ENCODE measurements around the gene C1orf56. TPM values are rescaled to one million over a fixed set of nuclear protein-coding genes. Genes with fewer than 3 reads are reported as not detected.
A peak's percentile ranks its signal among the peaks of the same experiment; 100 is the strongest.

C1orf56 gene, protein sequence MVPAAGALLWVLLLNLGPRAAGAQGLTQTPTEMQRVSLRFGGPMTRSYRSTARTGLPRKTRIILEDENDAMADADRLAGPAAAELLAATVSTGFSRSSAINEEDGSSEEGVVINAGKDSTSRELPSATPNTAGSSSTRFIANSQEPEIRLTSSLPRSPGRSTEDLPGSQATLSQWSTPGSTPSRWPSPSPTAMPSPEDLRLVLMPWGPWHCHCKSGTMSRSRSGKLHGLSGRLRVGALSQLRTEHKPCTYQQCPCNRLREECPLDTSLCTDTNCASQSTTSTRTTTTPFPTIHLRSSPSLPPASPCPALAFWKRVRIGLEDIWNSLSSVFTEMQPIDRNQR
- polyA plus RNA-seq (2012; ENCODE audit: low read depth, missing spikeins), result 1.2 TPM

DNA sequence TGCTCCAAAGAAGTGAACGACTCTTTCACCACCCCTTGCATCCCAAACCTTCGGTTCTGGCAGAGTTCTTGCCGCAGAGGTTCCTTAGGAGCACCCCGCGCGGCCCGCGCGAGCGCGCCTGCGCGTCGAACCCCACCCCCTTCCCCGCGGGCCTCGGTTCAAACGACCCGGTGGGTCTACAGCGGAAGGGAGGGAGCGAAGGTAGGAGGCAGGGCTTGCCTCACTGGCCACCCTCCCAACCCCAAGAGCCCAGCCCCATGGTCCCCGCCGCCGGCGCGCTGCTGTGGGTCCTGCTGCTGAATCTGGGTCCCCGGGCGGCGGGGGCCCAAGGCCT, at the start of gene C1orf56:
C1orf56 (plus strand) TSS at position 161 of the 334 bp plus-strand sequence; CDS start at position 258, 97 bp downstream.
- DNase-seq (ENCODE audit: insufficient read length, low spot score), result peak; percentile 79
- 0 out of 2 replicates have a peak, but pooled peaks have one; percentile 45 for TF ChIP-seq POLR2A (IDR thresholded peaks at IDR 0.05; ENCODE audit: low read depth, low read length)
- no peak for TF ChIP-seq POU2F2 (IDR thresholded peaks at IDR 0.05; ENCODE audit: low read depth, low read length)
- peak; percentile 71 for FAIRE-seq

DNA sequence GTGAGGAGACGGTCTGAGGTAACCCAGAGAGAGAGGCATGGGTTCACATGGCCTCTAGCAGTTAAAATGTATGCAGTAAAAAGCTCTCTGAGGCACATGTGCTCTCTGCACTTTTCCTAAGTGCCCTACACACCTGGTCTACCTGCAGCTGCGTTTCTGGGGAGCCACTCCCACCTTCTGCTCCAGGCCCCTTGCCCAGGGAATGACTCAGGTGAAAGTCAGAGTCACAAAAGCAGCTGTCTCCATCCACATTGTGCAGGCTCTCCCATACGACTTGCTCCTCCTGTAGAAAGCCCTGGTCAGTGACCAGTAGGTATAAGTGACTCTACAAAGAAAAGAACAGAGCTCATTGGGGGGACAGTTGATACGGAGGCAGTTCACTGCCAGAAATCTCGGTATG, 49.6 kb upstream of the C1orf56 start:
- TF ChIP-seq PAX5 (IDR thresholded peaks at IDR 0.05; ENCODE audit: insufficient read depth, low read length, severe bottlenecking), result no peak
- TF ChIP-seq POU2F2 (IDR thresholded peaks at IDR 0.05; ENCODE audit: low read depth, low read length), result no peak
- no peak for TF ChIP-seq SPI1 (IDR thresholded peaks at IDR 0.05; ENCODE audit: low read depth, low read length)
- TF ChIP-seq POLR2AphosphoS5 (IDR thresholded peaks at IDR 0.05; ENCODE audit: low read depth, low read length), result no peak
- no peak for TF ChIP-seq TAF1 (IDR thresholded peaks at IDR 0.05; ENCODE audit: low read depth, low read length)
- TF ChIP-seq POLR2A (IDR thresholded peaks at IDR 0.05; ENCODE audit: low read depth, low read length), result no peak
- no peak for DNase-seq (ENCODE audit: insufficient read length, low spot score)
- no peak for FAIRE-seq

DNA sequence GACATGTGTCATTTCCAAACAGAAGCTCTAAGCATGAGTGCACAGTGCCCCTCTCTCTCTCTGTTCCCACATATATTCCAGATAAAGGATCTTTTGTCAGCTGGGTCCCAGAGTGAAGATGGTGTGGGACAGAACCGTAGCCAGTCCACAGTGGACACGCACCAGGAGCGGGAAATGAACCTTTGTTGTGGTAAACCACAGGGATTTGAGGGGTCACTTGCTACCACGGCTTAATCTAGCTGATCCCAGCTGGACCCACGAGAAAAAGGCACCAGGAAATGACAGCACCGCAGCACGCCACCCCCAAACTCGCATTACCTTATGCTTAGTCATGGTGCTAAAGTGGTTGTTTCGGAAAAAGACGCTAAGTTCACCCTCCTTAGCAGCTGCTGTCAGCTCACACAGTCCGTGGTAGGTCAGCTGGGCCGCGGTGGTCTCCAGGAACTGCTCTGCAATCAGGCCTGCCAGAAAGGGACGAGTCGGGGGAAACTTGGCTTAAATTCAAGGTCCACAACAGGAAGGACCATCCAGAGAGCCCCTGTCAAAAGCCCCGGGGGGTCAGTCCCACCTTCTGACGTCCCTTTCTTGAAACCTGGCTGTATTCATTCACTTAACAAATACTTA, 48.4 kb upstream of the C1orf56 start:
- DNase-seq (ENCODE audit: insufficient read length, low spot score), result no peak
- no peak for FAIRE-seq
- TF ChIP-seq POU2F2 (IDR thresholded peaks at IDR 0.05; ENCODE audit: low read depth, low read length) (no peak), POLR2A (IDR thresholded peaks at IDR 0.05; ENCODE audit: low read depth, low read length) (no peak), SPI1 (IDR thresholded peaks at IDR 0.05; ENCODE audit: low read depth, low read length) (no peak), PAX5 (IDR thresholded peaks at IDR 0.05; ENCODE audit: insufficient read depth, low read length, severe bottlenecking) (no peak), POLR2AphosphoS5 (IDR thresholded peaks at IDR 0.05; ENCODE audit: low read depth, low read length) (no peak), TAF1 (IDR thresholded peaks at IDR 0.05; ENCODE audit: low read depth, low read length) (no peak)

DNA sequence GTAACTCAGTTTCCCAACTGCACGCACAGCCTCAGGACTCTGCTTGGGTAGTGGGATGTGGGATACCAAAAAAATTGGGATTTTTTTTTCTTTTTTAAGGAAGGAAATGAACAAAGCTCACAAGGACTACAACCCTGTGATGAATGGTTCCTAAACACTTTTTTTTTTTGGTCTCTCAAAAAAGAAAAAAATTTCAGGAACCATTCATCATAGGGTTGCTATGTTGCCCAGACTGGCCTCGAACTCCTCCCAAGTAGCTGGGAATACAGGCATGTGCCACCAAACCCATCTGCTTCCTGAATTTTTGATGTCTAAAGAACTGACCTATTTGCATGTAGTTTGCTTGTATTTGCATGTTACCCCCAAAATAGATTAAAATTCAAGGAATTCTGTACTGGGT, 47.6 kb upstream of the C1orf56 start:
- DNase-seq (ENCODE audit: insufficient read length, low spot score) (no peak), FAIRE-seq (no peak)
- TF ChIP-seq POU2F2 (IDR thresholded peaks at IDR 0.05; ENCODE audit: low read depth, low read length) (no peak), POLR2A (IDR thresholded peaks at IDR 0.05; ENCODE audit: low read depth, low read length) (no peak), SPI1 (IDR thresholded peaks at IDR 0.05; ENCODE audit: low read depth, low read length) (no peak), PAX5 (IDR thresholded peaks at IDR 0.05; ENCODE audit: insufficient read depth, low read length, severe bottlenecking) (no peak), TAF1 (IDR thresholded peaks at IDR 0.05; ENCODE audit: low read depth, low read length) (no peak), POLR2AphosphoS5 (IDR thresholded peaks at IDR 0.05; ENCODE audit: low read depth, low read length) (no peak)

DNA sequence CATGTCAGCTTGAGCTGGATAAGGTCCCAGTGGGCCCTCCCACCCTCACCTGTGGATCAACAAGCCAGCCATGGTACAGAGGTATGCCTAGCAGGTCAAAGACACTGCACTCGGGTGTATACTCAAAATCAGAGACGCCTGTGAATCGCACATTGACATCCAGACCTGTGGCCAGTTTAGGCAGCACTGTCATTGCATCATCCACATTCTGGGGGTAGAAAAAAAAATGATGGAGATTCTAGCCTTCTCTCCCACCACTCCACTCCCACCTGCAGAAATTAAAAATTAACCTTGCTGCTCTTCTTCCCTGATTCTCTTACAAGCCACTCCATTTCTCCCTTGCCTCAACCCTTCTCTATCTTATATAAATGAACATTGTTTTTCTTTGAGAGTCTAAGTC, 47.1 kb upstream of the C1orf56 start:
- FAIRE-seq (no peak), DNase-seq (ENCODE audit: insufficient read length, low spot score) (no peak)
- TF ChIP-seq PAX5 (IDR thresholded peaks at IDR 0.05; ENCODE audit: insufficient read depth, low read length, severe bottlenecking), result no peak
- no peak for TF ChIP-seq POLR2AphosphoS5 (IDR thresholded peaks at IDR 0.05; ENCODE audit: low read depth, low read length)
- TF ChIP-seq SPI1 (IDR thresholded peaks at IDR 0.05; ENCODE audit: low read depth, low read length), result no peak
- TF ChIP-seq POLR2A (IDR thresholded peaks at IDR 0.05; ENCODE audit: low read depth, low read length), result no peak
- TF ChIP-seq TAF1 (IDR thresholded peaks at IDR 0.05; ENCODE audit: low read depth, low read length), result no peak
- TF ChIP-seq POU2F2 (IDR thresholded peaks at IDR 0.05; ENCODE audit: low read depth, low read length), result no peak

DNA sequence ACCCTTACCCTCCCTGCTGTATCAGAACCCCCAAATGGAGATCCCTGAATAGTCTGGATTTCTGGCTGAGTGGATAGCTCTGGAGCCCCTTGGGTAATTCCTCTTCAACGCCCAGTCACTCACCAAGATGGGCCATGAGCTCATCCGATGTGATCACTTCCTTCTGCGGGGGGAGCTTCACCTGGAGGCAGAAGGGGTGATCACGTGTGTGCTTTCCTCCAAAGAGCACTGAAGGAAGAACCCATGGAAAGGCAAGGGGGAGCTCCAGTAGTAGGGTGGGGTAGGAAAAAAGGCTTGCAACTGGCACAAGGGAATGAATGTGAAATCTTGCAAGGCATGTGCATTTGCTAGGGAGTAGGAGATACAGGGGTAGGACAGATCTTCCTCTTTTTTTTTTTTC, 45.9 kb upstream of the C1orf56 start:
- TF ChIP-seq PAX5 (IDR thresholded peaks at IDR 0.05; ENCODE audit: insufficient read depth, low read length, severe bottlenecking), result no peak
- no peak for TF ChIP-seq POLR2AphosphoS5 (IDR thresholded peaks at IDR 0.05; ENCODE audit: low read depth, low read length)
- TF ChIP-seq TAF1 (IDR thresholded peaks at IDR 0.05; ENCODE audit: low read depth, low read length), result no peak
- no peak for TF ChIP-seq SPI1 (IDR thresholded peaks at IDR 0.05; ENCODE audit: low read depth, low read length)
- TF ChIP-seq POU2F2 (IDR thresholded peaks at IDR 0.05; ENCODE audit: low read depth, low read length), result no peak
- TF ChIP-seq POLR2A (IDR thresholded peaks at IDR 0.05; ENCODE audit: low read depth, low read length), result no peak
- no peak for DNase-seq (ENCODE audit: insufficient read length, low spot score)
- FAIRE-seq, result no peak

DNA sequence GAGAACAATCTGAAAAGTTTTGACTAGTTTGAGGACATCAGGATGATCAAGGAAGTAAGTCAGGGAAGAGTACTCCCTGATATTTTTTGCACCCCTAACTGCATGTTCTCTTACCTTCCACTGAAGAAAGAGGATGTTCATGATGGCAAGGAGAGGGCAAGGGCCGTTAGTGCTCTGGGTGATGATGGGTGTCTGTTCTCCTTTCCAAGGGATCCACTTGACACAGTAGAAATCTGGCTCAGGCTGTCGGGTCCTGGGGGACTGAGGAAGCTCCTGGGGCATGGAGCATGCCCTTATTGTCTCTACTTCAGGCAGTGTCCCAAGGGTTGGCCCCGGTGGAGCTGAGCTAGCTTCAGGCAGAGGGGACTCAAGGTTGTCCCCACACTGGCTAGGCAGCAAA, 45.5 kb upstream of the C1orf56 start:
- no peak for FAIRE-seq
- no peak for DNase-seq (ENCODE audit: insufficient read length, low spot score)
- no peak for TF ChIP-seq POU2F2 (IDR thresholded peaks at IDR 0.05; ENCODE audit: low read depth, low read length)
- no peak for TF ChIP-seq TAF1 (IDR thresholded peaks at IDR 0.05; ENCODE audit: low read depth, low read length)
- no peak for TF ChIP-seq PAX5 (IDR thresholded peaks at IDR 0.05; ENCODE audit: insufficient read depth, low read length, severe bottlenecking)
- TF ChIP-seq SPI1 (IDR thresholded peaks at IDR 0.05; ENCODE audit: low read depth, low read length), result no peak

DNA sequence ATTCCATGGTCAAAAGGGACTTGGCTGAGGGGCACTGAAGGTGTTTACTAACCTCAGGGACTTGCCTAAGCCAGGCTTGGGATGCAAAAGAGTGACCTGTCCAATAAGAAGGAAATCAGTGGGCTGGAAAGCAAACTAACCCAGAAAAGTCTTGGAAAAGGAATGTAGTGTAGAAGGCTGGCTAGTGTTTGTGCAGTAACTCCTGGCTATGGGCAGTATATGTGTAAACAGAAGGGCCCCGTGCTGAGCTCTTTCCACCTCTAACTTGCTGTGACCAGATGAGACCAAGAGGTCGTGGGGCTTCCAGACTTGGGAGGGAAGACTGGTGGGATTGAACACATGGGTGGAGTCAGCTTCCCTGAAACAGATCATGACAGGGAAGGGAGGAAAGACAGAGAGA, 44.9 kb upstream of the C1orf56 start:
- FAIRE-seq, result no peak
- TF ChIP-seq TAF1 (IDR thresholded peaks at IDR 0.05; ENCODE audit: low read depth, low read length) (no peak), POLR2A (IDR thresholded peaks at IDR 0.05; ENCODE audit: low read depth, low read length) (no peak), POLR2AphosphoS5 (IDR thresholded peaks at IDR 0.05; ENCODE audit: low read depth, low read length) (no peak), POU2F2 (IDR thresholded peaks at IDR 0.05; ENCODE audit: low read depth, low read length) (no peak), PAX5 (IDR thresholded peaks at IDR 0.05; ENCODE audit: insufficient read depth, low read length, severe bottlenecking) (no peak)

DNA sequence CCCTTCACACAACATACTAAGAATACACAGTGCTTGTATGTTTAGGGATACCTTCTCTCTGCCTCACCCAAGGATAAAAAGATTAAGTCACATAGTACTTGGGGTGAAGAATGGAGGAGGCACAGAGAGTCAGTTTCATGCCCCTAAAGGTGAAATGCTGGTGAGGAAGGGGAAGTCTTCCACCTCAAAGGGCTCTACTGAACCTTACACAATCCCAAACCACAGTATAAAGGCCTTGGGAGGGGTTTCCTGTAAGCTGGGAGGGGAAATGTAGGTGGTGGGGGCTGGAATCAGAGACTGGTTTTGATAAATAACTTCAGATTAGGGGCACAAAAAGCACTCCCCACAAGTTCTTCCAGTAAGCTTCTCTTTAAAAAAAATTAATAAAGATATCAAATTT, 44.4 kb upstream of the C1orf56 start:
- TF ChIP-seq POU2F2 (IDR thresholded peaks at IDR 0.05; ENCODE audit: low read depth, low read length), result no peak

More for the DNA sequence above, 44.9 kb upstream of the C1orf56 start:
- no peak for DNase-seq (ENCODE audit: insufficient read length, low spot score)

DNA sequence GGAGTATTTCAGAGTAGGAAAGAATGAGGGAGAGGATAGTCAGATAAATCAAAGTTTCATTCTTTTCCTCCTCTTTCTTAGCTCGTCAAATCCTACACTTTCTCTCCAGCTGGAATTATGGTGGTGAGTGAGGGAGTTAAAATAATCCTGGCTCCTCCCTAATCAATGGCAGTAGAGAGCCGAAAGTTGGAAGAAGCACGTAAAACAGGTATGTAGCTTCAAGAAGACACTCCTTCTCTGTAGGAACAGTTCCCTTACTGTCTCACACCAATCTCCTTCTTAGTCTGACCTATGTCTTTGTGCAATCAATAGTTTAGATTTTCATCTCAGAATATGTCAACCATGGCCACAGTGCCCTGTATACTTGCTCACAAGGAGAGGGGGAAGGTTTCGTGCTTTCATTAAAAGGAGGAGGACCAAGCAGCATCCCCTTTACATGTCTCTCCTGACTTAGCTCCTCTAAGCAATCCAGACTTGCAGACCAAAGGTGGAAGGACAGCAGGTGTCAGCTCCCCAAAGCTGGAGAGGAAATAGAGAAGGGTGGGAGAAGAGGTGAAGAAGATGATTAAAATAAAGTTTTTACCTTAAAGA, 41.7 kb upstream of the C1orf56 start:
- no peak for FAIRE-seq
- TF ChIP-seq SPI1 (IDR thresholded peaks at IDR 0.05; ENCODE audit: low read depth, low read length) (no peak), POU2F2 (IDR thresholded peaks at IDR 0.05; ENCODE audit: low read depth, low read length) (no peak), POLR2A (IDR thresholded peaks at IDR 0.05; ENCODE audit: low read depth, low read length) (no peak), PAX5 (IDR thresholded peaks at IDR 0.05; ENCODE audit: insufficient read depth, low read length, severe bottlenecking) (no peak), TAF1 (IDR thresholded peaks at IDR 0.05; ENCODE audit: low read depth, low read length) (no peak), POLR2AphosphoS5 (IDR thresholded peaks at IDR 0.05; ENCODE audit: low read depth, low read length) (no peak)
- DNase-seq (ENCODE audit: insufficient read length, low spot score), result no peak

More for the DNA sequence above, 44.4 kb upstream of the C1orf56 start:
- no peak for DNase-seq (ENCODE audit: insufficient read length, low spot score)
- no peak for FAIRE-seq
